ENCODE measurements around the gene BCR.

BCR gene

DNA sequence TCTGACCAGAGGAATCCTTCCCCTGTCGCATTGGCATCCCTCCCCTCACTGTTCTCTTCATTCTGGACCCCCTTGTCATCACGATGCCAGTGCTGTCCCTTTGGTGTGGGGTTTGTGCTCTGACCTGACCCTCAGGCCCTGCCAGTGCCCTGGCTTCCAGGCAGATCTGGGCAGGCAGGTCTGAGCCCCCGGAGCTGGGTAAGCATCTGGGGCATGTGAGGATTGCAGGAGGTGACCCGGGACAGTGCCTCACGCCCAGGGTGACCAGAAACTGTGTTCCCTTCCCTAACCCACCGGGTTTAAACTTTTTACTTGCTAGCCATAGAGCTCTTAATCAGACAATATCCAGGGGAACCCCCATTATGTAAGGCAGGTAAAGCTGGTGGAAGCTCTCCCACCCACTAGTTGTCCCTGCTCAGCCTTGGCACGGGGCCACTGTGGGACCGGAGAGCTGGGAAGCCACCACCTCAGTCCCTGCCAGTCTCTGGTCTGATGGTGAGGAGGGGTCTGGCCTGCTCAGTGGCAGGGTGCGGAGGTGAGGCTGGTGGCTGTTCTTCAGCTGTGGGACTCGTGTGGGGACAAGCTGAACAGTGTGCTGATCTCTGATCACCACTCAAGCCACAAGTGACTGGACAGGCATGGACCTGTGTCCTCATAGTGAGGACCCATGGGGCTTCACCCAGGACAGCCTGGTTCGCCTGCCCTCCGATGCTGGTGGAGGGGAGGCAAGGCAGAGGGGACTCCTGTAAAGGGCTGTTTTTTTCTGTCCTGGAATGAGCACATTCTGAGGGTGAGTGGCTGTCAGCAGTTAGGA, 38.0 kb downstream of the BCR start:
- DNase-seq (ENCODE audit: low spot score), result no peak

DNA sequence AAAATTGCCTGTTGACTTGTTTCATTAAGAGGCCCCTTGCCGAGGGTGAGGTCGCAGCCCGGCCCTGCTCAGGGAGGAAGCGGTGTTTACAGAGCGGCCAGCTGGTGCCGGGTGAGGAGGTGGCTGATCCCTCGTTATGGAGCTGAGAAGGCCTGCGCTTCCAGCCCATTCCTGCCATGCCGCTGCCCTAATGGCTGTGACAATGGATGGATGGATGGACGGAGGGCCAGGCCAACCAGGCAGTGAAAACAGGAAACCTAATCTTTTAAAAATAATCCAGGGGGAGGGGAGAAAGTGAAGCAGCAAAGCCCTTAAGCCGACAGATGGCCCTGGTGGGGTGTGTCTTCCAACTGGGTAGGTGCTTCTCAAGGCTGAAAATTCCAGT, 38.5 kb downstream of the BCR start:
- DNase-seq (ENCODE audit: low spot score), result no peak

DNA sequence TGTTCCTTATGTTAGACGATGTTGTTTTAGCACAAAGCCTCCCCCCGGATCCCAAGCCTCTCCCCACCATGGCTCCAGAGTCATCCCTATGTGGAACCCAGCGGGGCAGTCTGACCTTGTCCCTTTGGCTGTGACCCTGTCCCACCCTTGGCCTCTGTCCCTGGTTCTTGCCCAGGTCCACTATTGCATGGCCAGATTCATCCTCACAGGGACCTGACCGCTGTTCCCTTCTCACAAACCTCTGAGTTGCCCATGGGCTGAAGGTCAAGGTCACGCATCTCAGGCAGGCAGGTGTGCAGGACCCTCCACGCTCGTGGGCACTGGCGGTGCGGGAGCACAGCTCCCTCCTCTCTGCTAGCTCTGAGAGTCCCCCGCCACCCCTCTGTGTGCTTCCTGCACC, 39.0 kb downstream of the BCR start:
- DNase-seq (ENCODE audit: low spot score), result no peak

DNA sequence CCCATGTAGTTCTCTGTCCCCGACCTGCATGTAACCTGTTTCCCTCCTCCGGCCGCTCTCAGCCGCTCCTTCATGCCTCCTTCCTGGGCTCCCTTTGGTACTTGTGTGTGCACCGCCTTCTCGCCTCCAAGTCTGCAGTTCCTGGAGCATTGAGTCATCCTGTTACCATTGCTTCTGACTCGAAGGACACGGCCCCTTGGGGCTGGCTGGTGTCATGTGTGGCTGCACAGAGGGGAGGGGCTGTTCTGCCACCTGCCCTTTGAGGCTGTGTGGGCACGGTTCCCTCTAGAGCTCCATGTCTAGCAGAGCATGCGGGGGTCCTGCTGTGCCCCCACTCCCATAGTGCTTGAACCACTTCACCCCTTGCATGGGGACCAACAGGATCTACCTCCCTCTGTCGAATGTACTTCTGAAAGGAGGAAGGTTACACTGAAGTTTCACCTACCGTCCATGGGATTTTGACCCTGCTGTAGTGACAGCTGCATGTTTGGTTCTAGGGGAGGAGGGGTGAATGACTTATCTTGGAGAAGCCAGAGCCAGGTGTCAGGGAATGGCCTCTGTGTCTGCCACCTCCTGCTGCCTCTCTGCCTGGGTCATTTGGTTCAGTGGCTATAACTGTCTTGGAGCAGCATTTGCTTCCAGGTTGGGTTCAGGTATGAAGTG, 39.6 kb downstream of the BCR start:
- DNase-seq (ENCODE audit: low spot score), result peak; percentile 83

DNA sequence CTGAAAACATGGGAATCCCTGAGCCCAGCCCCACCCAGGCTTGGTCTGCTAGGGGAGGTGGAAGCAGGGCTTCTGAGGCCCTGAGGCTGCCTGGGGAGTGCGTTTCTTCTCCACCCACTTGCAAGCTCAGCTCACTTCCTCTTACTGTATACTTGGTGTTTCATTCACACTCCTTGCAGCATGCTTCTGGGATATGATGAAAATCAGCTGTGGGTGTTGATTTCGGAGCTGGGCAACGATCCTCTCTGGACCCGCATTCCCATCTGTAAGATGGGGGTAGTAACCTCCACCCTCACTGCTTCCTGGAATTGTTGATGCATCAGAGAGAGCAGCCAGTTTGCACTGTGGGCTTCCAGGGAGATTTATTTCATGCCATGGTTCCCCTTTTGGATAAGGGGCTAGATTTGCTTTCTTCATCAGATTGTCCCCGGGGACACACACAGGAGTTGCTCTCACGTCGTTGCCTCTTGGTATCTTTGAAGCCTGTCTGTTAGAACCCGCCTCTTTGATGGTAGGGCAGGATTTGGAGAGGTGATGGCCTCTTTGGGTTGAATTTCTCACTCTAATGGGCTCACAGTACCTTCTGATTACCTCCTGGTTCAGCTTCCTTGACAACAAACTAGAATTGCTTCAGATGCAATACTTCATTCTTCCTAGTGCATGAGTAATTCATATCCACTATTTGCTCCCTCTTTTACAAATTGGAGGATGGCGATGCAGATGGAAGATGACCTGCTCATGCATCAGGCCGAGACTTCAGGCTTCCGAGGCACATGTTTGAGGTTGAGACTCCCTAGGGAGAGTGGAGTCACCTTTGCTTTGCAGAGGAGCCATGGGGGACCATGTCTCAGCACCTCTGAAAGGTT, 40.4 kb downstream of the BCR start:
- DNase-seq (ENCODE audit: low spot score), result peak; percentile 79

DNA sequence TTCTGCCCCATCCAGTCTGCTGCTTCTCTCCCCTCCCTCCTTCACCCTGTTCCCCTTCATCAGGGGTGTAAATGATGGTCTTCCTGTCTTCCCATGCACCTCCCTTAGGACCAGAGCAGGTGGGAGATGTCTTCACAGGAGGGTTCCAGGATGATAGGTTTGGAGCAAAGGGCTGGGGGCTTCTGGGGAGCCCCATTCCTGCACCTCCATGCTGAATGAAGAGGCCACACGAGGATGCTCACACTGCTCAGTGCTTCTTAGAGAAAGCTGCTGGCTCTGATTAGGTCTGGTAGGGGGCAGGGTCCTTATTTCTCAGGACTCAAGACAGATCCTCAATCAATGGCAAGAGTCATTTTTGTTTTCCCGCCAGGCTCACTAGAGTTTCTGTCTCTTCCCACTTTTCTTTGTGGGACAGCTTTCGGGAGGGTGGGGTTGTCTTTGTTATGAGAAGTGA, 41.1 kb downstream of the BCR start:
- DNase-seq (ENCODE audit: low spot score), result no peak

DNA sequence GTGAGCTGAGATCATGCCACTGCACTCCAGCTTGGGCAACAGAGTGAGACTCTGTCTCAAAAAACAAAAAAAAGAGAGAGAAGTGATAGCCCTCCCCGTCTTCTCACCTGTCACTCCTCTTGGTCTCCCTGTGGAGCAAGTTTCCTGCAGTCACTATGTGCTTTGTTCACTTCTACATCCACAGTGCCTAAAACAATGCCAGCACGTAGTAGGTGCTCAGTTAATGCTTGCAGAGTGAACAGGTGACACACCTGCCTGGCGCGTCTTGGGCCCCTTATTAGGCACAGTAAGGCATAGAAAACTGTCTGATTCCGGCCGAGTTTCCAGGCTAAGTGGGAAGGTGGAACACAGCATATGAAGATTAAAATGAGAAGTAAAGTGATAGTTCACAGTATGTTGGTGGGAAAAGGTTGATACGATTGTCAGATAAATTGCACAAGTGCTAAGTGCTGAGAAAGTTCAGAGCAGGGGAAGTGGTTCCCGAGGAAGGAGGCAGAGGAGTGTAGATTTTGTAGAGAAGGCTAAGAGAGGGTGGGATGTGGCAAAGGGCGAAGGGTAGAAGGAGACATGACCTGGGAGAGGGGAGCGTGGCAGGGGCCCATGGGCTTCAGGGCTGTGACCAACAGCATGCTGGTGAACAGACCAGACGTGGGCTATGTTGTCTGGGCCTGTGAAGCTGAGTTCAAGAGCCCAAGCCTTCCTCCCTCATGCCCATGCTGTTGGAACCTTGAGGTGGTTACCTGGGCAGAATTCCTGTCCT, 41.9 kb downstream of the BCR start:
- DNase-seq (ENCODE audit: low spot score), result no peak

DNA sequence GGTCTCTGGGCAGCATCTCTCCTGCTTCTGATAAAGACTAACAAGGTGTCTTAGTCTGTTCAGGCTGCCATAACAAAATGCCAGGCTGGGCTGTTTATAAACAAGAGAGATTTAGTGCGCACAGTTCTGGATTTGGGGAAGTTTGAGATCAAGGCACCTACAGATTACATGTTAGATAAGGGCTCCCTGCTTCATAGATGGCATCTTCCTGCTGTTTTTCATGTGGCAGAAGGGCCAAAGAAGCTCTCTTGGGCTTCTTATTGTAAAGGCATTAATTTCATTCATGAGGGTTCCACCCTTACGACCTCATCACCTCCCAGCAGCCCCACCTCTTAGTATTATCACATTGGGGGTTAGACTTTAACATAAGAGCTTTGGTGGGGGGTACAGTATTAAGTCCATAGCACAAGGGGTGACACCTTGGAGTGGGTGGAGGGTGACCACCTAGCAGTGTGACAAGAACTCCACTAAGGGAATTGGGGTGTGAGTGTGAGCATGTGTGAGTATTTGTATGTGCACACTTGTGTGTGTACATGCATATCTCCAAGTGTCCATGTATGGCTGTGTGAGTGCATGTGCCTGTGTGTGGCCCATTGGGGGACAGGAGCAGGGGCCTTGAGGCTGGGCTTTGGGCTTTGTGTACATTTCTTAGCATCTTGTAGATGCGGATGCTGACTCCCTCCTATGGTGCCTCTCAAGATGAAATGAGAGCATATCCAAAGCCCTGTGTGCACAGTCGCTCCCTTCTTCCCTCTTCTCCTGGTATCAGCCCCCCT, 42.7 kb downstream of the BCR start:
- DNase-seq (ENCODE audit: low spot score), result no peak

DNA sequence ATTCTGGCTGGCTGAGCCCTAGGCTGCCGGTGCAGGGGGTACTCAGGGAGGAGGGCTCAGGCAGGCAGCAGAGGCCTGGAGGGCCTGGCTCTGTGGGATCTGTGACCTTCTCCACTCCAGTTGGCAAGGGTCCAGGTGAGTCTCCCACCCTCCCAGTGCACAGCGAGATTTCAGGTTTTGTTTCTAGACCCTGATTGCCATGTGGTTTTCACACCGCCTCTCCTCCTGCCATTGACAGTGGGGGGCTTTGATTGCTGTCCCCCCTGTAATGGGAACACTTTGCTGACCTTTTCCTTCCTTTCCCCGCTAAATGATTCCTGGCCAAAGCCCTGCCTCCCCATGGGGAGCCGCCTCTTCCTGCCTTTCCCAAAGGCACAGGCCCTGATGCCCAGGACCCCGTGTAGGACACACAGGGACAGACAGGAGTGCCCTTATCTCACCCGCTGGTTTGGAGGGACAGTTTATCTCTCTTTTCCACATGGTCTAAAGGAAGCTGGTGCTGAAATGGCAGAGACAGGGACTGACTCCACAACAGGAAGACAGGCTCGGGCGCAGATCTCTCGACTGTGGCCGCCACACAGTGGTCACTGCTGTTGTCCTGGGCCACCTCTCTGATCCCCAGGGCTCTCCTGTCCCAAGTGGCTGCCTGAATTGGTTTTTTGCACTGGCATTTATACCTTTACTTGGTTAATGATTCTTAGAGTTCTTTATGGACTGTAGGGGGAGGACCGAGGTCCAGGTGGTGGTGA, 43.4 kb downstream of the BCR start:
- no peak for DNase-seq (ENCODE audit: low spot score)

DNA sequence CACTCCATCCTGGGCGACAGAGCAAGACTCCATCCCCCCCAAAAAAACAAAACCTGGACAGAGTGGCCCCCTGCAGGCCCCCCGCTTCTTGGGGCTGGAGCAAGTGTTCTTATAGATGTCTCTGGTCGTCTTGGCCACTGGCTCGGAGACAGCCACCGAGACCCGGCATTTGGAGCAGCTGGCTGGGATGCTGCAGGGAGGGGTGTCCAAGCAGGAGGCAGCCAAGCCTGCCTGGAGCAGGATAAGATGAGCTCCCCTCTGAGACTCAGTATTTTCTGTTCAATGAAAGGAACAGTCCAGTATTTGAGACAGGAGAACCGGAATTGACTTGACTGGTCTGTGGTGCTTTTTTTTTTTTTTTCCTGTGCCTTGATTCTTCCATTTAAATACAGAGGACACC, 44.5 kb downstream of the BCR start:
- no peak for DNase-seq (ENCODE audit: low spot score)

DNA sequence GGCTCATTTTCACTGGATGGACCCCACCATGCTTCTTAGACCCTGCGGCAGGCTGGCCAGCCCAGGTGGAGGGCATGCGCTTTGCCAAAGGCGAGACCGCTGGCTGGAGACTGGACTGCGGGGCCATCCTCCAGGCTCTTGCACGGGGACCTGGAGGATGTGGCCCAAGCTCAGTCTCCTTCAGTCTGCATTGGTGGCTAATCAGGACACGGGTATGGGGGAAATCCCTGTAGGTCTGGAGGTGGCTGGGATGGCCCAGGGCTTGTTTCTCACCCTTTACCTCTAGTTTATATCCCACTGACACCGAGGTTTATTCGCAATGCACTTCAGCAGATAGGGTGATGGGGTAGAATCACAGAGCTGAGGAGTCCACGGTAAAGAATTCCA, 45.0 kb downstream of the BCR start:
- DNase-seq (ENCODE audit: low spot score), result no peak

DNA sequence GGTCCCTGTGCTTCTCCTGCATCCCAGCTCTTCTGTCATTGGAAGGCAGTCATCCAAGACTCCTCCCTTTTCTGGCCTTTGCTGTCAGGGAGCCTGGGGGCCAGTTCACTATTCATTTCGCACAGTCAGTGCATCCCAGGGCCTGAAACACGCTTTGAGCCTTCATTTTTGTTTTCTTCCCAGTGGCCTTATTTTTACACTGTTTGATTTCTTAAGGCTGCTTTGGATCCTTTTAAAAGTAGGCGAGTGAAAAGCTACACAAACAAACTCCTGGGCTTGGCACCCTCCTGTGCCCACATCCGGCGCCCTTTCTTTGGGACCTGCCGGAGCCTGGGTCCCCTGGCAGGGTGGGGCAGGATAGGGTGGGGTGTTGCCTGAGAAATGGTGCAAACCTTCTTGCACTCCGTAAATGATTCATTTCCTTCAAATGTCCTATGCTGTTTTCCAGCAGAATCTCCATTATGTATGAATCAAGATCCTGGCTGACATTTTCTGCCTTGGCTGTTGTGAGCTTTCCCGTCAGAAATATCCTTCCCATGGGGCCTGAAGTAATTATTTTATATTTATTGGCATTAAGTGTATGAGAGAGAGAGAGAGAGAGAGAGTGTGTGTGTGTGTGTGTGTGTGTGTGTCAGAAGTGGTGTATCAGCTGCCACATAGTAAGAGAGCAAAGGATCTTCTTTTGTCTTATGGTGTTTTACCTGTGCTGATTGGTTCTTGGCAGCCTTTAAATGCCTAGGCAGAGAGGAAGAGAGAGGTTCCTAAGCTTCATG, 45.6 kb downstream of the BCR start:
- no peak for DNase-seq (ENCODE audit: low spot score)

DNA sequence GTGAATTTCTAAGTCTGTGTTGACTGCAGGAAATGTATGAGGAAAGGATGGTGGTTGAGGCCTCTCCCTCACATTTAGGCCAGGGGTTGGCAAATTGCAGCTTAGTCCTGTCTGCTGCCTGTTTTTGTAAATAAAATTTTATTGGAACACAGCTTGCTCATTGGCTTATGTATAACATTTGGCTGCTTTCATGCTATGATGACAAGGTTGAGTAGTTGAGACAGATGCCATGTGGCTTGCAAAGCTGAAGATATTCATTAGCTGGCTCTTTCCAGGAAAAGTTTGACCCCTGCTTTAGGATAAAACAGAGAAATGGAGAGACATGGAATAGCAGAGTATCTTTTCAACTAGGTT, 46.2 kb downstream of the BCR start:
- no peak for DNase-seq (ENCODE audit: low spot score)

DNA sequence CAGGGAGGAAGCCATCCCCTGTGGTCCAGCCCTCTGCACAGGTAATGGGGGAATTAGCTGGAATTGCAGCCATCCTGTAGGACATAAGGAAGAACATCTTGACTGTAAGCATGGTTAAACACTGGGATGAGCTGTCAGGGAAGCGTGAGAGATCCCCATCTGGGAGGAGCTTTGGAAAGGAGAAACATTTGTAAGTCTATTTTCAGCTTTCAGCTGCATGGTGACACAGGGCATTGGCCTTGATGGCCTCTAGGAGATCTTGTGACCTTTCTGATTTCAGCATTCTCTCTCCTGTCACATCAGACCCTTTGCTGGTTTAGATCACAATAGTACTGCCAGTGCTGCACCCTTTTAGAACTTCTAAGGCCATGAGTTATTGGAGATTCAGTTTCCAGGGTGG, 47.1 kb downstream of the BCR start:
- DNase-seq (ENCODE audit: low spot score), result no peak

DNA sequence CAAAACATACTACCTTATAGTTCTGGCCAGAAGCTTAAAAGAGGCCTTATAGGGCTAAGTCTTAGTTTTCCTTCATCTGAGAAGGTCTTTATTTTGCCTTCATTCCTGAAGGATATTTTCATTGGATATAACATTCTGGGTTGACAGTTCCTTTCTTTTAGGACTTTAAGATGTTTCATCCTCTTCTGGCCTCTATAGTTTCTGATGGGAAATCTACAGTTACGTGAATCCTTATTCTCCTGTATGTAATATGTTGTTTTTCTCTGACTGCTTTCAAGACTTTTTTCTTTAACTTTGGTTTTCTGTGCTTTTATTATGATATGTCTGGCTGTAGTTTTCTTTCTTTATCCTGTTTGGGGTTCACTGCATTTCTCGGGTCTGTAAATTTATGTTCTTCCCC, 48.2 kb downstream of the BCR start:
- DNase-seq (ENCODE audit: low spot score), result no peak

DNA sequence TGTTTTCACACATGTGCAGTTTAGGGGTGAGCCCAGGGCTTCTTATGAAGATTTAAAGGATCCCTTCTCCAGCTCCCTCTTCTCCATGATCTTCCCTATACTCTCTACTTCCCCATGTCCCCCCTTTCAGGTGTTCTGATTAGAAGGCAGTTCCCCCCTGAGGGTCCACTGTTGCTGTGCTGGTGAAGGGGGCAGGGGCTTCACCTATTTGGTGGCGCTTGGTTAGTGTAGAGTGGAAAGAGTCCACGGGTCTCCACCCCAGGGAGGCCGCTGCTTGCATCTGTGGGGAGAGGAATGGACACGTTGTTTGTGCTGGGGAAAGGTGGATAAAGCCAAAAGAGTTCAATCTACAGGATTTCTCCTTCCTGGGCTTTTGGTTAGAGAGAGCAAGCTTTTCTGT, 49.3 kb downstream of the BCR start:
- no peak for DNase-seq (ENCODE audit: low spot score)

DNA sequence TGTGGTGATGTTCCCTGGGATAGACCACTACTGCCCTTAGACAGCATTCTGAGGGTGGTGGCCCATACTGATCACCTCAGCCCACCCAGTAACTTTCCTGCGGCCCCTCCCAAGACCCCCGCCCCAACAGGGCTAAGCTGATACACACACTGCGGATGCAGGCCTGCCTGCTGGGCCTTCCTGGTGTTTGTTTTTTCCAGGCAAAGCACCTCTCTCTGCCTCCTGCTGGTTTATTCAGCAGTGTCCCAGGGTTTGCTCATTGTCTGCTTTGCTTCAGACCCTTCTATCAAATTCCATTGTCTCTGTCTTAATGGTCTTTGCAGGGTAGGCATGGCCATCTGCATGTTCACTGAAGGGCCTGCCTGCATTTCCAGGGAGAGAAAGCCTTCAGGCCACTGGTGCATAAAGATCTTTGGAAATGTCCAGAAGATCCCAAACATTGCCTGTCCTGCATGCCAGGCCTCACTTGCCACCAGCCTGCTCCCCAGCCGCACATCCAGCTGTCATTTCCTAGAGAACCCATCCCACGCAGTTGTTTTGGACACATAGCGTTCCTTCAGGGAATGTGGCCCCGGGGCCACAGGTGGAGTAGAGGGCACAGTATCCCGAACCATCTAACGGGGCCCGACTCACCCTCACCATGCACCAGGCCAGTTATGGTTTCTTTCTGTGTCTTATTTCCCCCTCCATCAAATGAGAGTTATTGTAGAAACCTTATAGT, 50.2 kb downstream of the BCR start:
- no peak for DNase-seq (ENCODE audit: low spot score)

DNA sequence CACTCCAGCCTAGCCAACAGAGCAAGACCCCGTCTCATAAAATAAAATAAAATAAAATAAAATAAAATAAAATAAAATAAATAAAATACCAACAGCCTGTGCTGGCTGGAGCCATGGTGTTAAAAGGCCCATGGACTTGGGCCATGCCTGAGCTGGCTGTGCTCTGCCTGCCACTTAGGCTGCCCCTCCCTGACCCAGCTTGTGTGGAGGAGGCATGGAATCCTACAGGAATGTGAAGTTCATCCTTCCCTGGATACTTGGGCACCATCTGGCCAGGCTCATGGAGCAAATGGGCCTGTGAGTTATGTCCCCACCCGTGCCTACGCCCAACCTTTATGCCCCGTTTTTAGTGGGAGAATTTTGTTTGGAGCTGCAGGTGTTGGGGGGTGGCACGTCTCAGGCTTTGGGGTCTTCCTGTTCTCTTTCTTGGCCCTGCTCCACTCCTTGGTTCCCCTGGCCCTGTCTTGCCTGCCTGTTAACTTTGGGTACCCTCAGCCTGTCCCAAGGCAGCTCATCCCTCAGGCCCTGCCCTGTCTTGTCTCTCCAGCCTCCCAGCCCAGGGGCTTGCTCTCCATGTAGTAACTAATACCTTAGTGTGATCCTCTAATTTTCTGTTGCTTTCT, 51.3 kb downstream of the BCR start:
- DNase-seq (ENCODE audit: low spot score), result no peak

Measured in germinal center (tissue), 1 donor.